ENCODE results near the gene EEF2KMT.

DNA sequence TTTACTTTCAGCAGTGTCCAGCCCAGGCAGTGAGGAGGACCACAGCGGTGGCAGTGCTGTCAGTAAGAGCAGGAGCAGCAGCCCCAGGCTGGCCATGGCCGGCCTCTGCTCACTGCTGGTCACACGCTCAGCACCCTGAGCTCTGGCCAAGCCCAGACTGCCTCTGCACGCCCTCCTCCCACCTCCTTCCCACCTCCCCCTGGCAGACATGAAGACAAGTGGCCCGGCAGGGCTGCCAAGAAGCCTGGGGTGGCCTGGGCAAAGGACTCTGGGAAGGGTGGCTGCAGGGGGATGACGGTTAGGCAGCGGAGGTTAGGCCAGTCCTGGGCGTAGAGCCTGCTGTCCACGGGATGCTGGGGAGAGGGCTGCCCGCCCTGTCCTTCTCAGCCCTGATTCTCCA is 31.8 kb downstream of the EEF2KMT start, which contains the start of gene C16orf89:
- TF ChIP-seq, protein P1, sequence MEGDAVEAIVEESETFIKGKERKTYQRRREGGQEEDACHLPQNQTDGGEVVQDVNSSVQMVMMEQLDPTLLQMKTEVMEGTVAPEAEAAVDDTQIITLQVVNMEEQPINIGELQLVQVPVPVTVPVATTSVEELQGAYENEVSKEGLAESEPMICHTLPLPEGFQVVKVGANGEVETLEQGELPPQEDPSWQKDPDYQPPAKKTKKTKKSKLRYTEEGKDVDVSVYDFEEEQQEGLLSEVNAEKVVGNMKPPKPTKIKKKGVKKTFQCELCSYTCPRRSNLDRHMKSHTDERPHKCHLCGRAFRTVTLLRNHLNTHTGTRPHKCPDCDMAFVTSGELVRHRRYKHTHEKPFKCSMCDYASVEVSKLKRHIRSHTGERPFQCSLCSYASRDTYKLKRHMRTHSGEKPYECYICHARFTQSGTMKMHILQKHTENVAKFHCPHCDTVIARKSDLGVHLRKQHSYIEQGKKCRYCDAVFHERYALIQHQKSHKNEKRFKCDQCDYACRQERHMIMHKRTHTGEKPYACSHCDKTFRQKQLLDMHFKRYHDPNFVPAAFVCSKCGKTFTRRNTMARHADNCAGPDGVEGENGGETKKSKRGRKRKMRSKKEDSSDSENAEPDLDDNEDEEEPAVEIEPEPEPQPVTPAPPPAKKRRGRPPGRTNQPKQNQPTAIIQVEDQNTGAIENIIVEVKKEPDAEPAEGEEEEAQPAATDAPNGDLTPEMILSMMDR (conservative IDR thresholded peaks at IDR 0.05) = no peak
- no peak for TF ChIP-seq EZH2 (IDR thresholded peaks at IDR 0.05; ENCODE audit: low read depth)
